Esophagus (tissue), 2 donors: ENCODE data around the gene INS. TPM values are rescaled to one million over a fixed set of nuclear protein-coding genes. Genes with fewer than 3 reads are reported as not detected.

Experiments used
- H3K27ac ChIP-seq, 2 donors: one replicate each; pipeline ENCODE4 v1.5.1; 2013; ENCODE audit warnings: low read depth in 2 of 2, mild to moderate bottlenecking in 2 of 2, inconsistent platforms in 1 of 2, low read length in 1 of 2, moderate library complexity in 1 of 2
- H3K27me3 ChIP-seq, 2 donors: one replicate each; pipeline ENCODE4 v1.6.1; 2013; ENCODE audit warnings: low read length in 2 of 2, control low read depth in 1 of 2, mild to moderate bottlenecking in 1 of 2; ENCODE audit not compliant: insufficient read depth in 2 of 2, control insufficient read depth in 1 of 2
- H3K36me3 ChIP-seq, 2 donors: one replicate each; pipeline ENCODE4 v1.6.1; 2013; ENCODE audit warnings: low read length in 1 of 2; ENCODE audit not compliant: control insufficient read depth in 2 of 2, insufficient read depth in 2 of 2
- H3K4me1 ChIP-seq, 2 donors: one replicate each; pipeline ENCODE4 v1.6.1; 2013; ENCODE audit warnings: low read length in 1 of 2; ENCODE audit not compliant: control insufficient read depth in 2 of 2, insufficient read depth in 2 of 2
- H3K4me3 ChIP-seq, 2 donors: one replicate each; pipeline ENCODE4 v1.5.1; 2013; ENCODE audit warnings: low read length in 2 of 2, mild to moderate bottlenecking in 2 of 2, low read depth in 1 of 2, moderate library complexity in 1 of 2
- H3K9me3 ChIP-seq, 2 donors: one replicate each; pipeline ENCODE4 v1.6.1; 2013; ENCODE audit warnings: mild to moderate bottlenecking in 2 of 2, low read depth in 1 of 2, low read length in 1 of 2, moderate library complexity in 1 of 2; ENCODE audit not compliant: control insufficient read depth in 2 of 2, insufficient read depth in 1 of 2
- WGBS, 2 donors: extraction: QIAGEN DNeasy Blood & Tissue Kit; methylation state at CpG; one replicate each; pipeline ENCODE4 v1.1.7; 2013; 5-methylcytosine and 5-hydroxymethylcytosine counted together
- polyA plus RNA-seq, 2 donors: library from polyadenylated mRNA; stranded (reverse); fragments of 200-250 nt; gene quantifications; one replicate each; pipeline ENCODE4 v1.2.3, GENCODE V29; 2013
- donor health status: healthy with polysubstance abuse.
- donor health status: Bipolar disorder and iron deficiency.

The INS gene
- 1 to 10 TPM; 1.4 to 3.3 TPM for polyA plus RNA-seq

GRCh38 chr11:2160736-2161259 lies at the start of gene INS:
Gene INS, minus strand, starts transcription at chr11:2161209. Its CDS starts 238 bp downstream, at chr11:2160971.
- H3K4me3 ChIP-seq = no peak within 1 kb of the TSS
- no peaks in the 10 kb centered on the region for H3K27me3 ChIP-seq
- no peak within 1 kb of the TSS for H3K27ac ChIP-seq
- H3K36me3 ChIP-seq = no peaks in the 10 kb centered on the region
- no peaks in the 10 kb centered on the region for H3K9me3 ChIP-seq
- H3K4me1 ChIP-seq = peaks cover 0 to 2% of the 10 kb centered on the region in 2 donors
- WGBS, 2 donors = 74 to 75% methylated on average over 13 of the region's 13 CpGs

- Histone ChIP-seq H3K4me3 (no peak overlapping the region), H3K27ac (no peak overlapping the region), H3K9me3 (peaks cover 0 to 7% of the 10 kb centered on the region in 2 donors), H3K36me3 (no peaks in the 10 kb centered on the region), H3K4me1 (peaks cover 0 to 9% of the 10 kb centered on the region in 2 donors), H3K27me3 (no peaks in the 10 kb centered on the region)
- WGBS, 2 donors = 62 to 72% methylated on average over 16 of the region's 16 CpGs
Observed at GRCh38 chr11:2210366-2211112, 49.5 kb upstream of the INS start.

GRCh38 chr11:2209900-2210321 lies 48.9 kb upstream of the INS start:
- Histone ChIP-seq H3K9me3 (peaks cover 0 to 7% of the 10 kb centered on the region in 2 donors), H3K27ac (no peak overlapping the region), H3K4me3 (no peak overlapping the region), H3K4me1 (peaks cover 0 to 9% of the 10 kb centered on the region in 2 donors), H3K36me3 (no peaks in the 10 kb centered on the region), H3K27me3 (no peaks in the 10 kb centered on the region)
- 78 to 85% methylated on average over 12 of the region's 12 CpGs for WGBS, 2 donors

DNA sequence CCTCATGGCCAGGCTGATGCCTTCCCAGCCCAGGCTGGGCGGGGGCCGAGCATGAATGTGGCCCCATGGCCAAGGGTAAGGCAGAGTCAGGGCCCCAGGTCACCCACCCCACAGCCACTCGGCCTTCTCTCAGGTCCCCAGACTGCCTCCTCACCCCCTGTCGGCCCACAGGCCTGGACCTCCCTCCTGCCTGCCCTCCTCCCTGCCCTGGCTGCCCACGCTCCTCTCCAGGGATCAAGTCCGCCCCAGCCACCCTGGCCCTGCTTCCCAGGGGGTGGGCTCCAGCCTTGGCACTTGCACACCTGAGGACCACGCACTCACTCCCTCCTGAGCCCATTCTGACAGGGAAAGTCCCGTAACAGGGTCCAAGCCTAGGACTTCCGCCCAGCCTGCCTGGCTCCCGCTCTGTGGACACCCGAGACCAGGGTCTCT lies 48.4 kb upstream of the INS start:
- WGBS, 2 donors = 84 to 91% methylated on average over 9 to 11 of the region's 11 CpGs
- Histone ChIP-seq H3K9me3 (peaks cover 0 to 7% of the 10 kb centered on the region in 2 donors), H3K27me3 (no peaks in the 10 kb centered on the region), H3K4me1 (peaks cover 0 to 9% of the 10 kb centered on the region in 2 donors), H3K36me3 (no peaks in the 10 kb centered on the region), H3K27ac (no peak overlapping the region), H3K4me3 (no peak overlapping the region)

- Histone ChIP-seq H3K9me3 (peaks cover 0 to 7% of the 10 kb centered on the region in 2 donors), H3K27me3 (no peaks in the 10 kb centered on the region), H3K36me3 (no peaks in the 10 kb centered on the region), H3K4me1 (peaks cover 0 to 10% of the 10 kb centered on the region in 2 donors), H3K27ac (no peak overlapping the region), H3K4me3 (no peak overlapping the region)
- 56 to 60% methylated on average over 24 of the region's 24 CpGs for WGBS, 2 donors
Observed at GRCh38 chr11:2208691-2209369, 47.8 kb upstream of the INS start.

DNA sequence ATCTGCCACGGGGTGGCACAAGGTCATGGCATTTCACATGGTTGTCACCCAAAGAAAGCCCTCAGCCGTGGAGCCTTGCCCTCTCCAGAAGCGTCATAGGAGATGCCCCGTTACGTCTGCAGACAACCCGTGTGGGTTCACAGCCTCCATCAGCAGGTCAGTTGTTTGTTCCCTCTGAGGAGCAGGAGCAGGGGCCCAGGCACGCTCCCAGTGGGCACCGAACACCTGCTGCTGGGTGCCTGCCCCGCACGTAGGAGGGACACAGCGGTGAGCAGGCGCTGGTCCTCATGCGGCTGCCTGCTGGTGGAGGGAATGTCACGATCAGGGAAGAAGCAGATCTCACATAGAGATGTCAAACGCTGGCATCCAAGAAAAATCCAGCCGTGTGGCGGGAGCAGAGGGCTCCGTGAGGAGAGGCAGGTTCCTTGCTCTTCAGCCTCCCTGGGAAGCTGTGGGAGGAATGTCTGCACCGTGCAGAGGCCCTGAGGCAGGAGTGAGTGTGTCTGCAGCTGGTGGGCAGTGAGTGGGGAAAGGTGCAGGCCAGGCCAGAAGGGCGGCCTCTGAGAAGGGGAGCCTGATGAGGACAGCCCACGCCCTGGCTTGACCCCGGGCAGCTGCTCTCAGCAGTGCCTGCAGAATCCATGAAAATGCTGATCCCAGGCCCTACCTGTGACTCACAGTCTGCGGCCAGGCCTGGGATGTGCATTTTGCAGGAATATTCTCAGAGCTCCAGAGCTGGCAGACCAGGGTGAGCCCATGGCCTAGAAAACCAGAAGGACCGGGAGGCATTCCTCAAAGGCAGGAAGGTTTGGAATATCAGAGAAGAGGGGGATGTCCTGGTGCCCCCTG lies 47.0 kb upstream of the INS start:
- Histone ChIP-seq H3K9me3 (peaks cover 0 to 7% of the 10 kb centered on the region in 2 donors), H3K27me3 (no peaks in the 10 kb centered on the region), H3K27ac (no peak overlapping the region), H3K4me3 (no peak overlapping the region), H3K4me1 (peaks cover 0 to 15% of the 10 kb centered on the region in 2 donors), H3K36me3 (no peaks in the 10 kb centered on the region)
- 71 to 75% methylated on average over 24 of the region's 24 CpGs for WGBS, 2 donors

DNA sequence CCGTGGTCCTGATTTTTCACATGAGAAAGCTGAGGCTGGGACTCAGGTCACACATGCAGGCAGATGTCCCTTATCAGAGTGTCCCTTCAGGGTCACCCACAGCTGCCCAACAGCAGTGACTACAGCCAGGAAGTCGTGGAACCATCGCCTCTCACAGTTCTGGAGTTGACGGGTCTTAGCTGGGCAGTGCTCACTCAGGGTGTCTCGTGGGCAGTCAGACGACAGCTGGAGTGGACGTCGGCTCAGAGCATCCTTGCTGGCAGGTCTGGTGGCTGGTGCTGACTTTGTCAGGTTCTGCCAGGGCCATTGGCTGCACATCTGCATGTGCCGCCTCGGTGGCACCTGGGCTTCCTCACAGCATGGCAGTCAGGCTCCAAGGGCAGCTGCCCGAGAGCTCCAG lies 46.2 kb upstream of the INS start:
- Histone ChIP-seq H3K36me3 (no peaks in the 10 kb centered on the region), H3K4me3 (no peak overlapping the region), H3K27me3 (no peaks in the 10 kb centered on the region), H3K9me3 (peaks cover 0 to 7% of the 10 kb centered on the region in 2 donors), H3K27ac (no peak overlapping the region), H3K4me1 (peaks cover 0 to 20% of the 10 kb centered on the region in 2 donors)
- WGBS, 2 donors = 86 to 91% methylated on average over 11 of the region's 11 CpGs

GRCh38 chr11:2205981-2206690 lies 45.1 kb upstream of the INS start:
- 80 to 87% methylated on average over 12 of the region's 12 CpGs for WGBS, 2 donors
- H3K9me3 ChIP-seq = peaks cover 0 to 7% of the 10 kb centered on the region in 2 donors
- H3K4me3 ChIP-seq = no peak overlapping the region
- H3K4me1 ChIP-seq = peaks cover 0 to 25% of the 10 kb centered on the region in 2 donors
- no peaks in the 10 kb centered on the region for H3K27me3 ChIP-seq
- H3K27ac ChIP-seq = no peak overlapping the region
- no peaks in the 10 kb centered on the region for H3K36me3 ChIP-seq
